Measurements from ENCODE around the gene OTOF. TPM values are rescaled to one million over a fixed set of nuclear protein-coding genes. Genes with fewer than 3 reads are reported as not detected.

OTOF gene
- total and polyA plus RNA-seq, 2 of the 4 experiments (the other 2 are of a cell fraction), result 0.03 TPM; not detected in 1

- H4K5ac ChIP-seq (ENCODE audit: low read depth, low read length), result no peak overlapping the region
- ChIA-PET POLR2A (ENCODE audit: unreplicated experiment) (no interaction called here), CTCF (no interaction called here)
- no TSS peak for BruUV-seq (replicated peaks)
- H3K27ac ChIP-seq (ENCODE audit: insufficient read depth, low read length), result no peak overlapping the region
- no peak overlapping the region for H4K8ac ChIP-seq (ENCODE audit: low read depth in 2 of 2, low read length in 2 of 2)
- H2AK5ac ChIP-seq (ENCODE audit: low read depth, low read length), result no peak overlapping the region
- H4K20me1 ChIP-seq (ENCODE audit: insufficient read depth, low read length), result no peaks in the 10 kb centered on the region
- no peak overlapping the region for H3K18ac ChIP-seq (ENCODE audit: low read depth, low read length)
- H3K36me3 ChIP-seq (ENCODE audit: control insufficient read depth, insufficient read depth, low read length), result no peaks in the 10 kb centered on the region
- no peak; the same call in 1 of the 2 replicates for ATAC-seq (ENCODE audit: low read depth)
- H2BK15ac ChIP-seq (ENCODE audit: low read depth, low read length), result no peak overlapping the region
- no peak overlapping the region for H3K4me3 ChIP-seq (ENCODE audit: insufficient read depth, low read depth, low read length)
- H3K79me1 ChIP-seq (ENCODE audit: low read depth in 1 of 2, low read length in 2 of 2), result no peaks in the 10 kb centered on the region
- H3K4ac ChIP-seq (ENCODE audit: low read depth, low read length), result no peak overlapping the region
- in situ Hi-C loops (cut with MboI; ENCODE audit: low sequenced_read_pairs) (no loop called here), intact Hi-C loops (cut with micrococcal nuclease) (no loop called here), dilution Hi-C loops (cut with HindIII; ENCODE audit: low sequenced_read_pairs, unreplicated experiment) (no loop called here)
- WGBS, 2 experiments (ENCODE audit: extremely low coverage in 2 of 2, insufficient read length in 1 of 2), result 75% methylated on average over 2 of the region's 10 CpGs; no CpG with 5 or more reads in 1 of the 2 experiments
- no peak overlapping the region for H3K23ac ChIP-seq (ENCODE audit: low read depth, low read length)
- H2AK9ac ChIP-seq (replicated peaks; ENCODE audit: low read depth, low read length, poor library complexity), result no peak overlapping the region
- no peaks in the 10 kb centered on the region for H3K4me1 ChIP-seq (ENCODE audit: control insufficient read depth, insufficient read depth, low read length)
- no peak for DNase-seq
- no peak overlapping the region for H2BK5ac ChIP-seq (ENCODE audit: low read depth, low read length, poor library complexity, severe bottlenecking)
- H3K56ac ChIP-seq (ENCODE audit: extremely low read depth, insufficient read depth, low read length), result no peak overlapping the region
- no peak for TF ChIP-seq FOS (IDR thresholded peaks at IDR 0.05; ENCODE audit: low read depth, low read length)
- TF ChIP-seq CEBPB (IDR thresholded peaks at IDR 0.05; ENCODE audit: low read depth, low read length), result no peak
- no peak for TF ChIP-seq RCOR1 (IDR thresholded peaks at IDR 0.05; ENCODE audit: insufficient replicate concordance, low read length)
- no peak for TF ChIP-seq RFX5 (IDR thresholded peaks at IDR 0.05; ENCODE audit: low read depth, low read length)
- no peak for TF ChIP-seq BHLHE40 (IDR thresholded peaks at IDR 0.05; ENCODE audit: low read depth, low read length)
- TF ChIP-seq SMC3 (IDR thresholded peaks at IDR 0.05; ENCODE audit: low read depth, low read length), result no peak
- no peak for TF ChIP-seq NFE2L2 (IDR thresholded peaks at IDR 0.05; ENCODE audit: low read depth, low read length)
- no peak for TF ChIP-seq MAFK (IDR thresholded peaks at IDR 0.05; ENCODE audit: low read depth, low read length)
- no peak for TF ChIP-seq CHD1 (IDR thresholded peaks at IDR 0.05; ENCODE audit: low read depth, low read length)
- H2BK20ac ChIP-seq (ENCODE audit: low read depth, low read length), result no peak overlapping the region
- no peaks in the 10 kb centered on the region for H3K9me3 ChIP-seq (ENCODE audit: control insufficient read depth, insufficient read depth, low read length)
- H4K91ac ChIP-seq (ENCODE audit: insufficient read depth, low read depth, low read length), result no peak overlapping the region
- no peak overlapping the region for H2AFZ ChIP-seq (replicated peaks; ENCODE audit: low read length, poor library complexity)
- no peak overlapping the region for H3K4me2 ChIP-seq (ENCODE audit: low read depth, low read length)
- H3K9ac ChIP-seq (ENCODE audit: low read depth, low read length), result no peak overlapping the region
- no peaks in the 10 kb centered on the region for H3K9me1 ChIP-seq (ENCODE audit: insufficient read depth, low read length)
- no peak overlapping the region for H2BK120ac ChIP-seq (ENCODE audit: low read depth, low read length)
- peaks cover 33% of the 10 kb centered on the region for H3K27me3 ChIP-seq (ENCODE audit: control insufficient read depth, insufficient read depth, low read length)
- no peak overlapping the region for H3K14ac ChIP-seq (replicated peaks; ENCODE audit: low read depth, low read length)
Measured at GRCh38 chr2:26456440-26457250, 21.3 kb downstream of the OTOF start.
